GM21576 (cell line): ENCODE results near the gene DNASE1L1.
A peak's percentile ranks its signal among the peaks of the same experiment; 100 is the strongest.

Source experiments
- ATAC-seq: cut with Tn5 transposase; IDR thresholded peaks from one replicate; pipeline ENCODE4 v1.9.1; 2021; ENCODE audit warnings: mild to moderate bottlenecking, moderate library complexity; ENCODE audit not compliant: unreplicated experiment

DNASE1L1 gene

DNA sequence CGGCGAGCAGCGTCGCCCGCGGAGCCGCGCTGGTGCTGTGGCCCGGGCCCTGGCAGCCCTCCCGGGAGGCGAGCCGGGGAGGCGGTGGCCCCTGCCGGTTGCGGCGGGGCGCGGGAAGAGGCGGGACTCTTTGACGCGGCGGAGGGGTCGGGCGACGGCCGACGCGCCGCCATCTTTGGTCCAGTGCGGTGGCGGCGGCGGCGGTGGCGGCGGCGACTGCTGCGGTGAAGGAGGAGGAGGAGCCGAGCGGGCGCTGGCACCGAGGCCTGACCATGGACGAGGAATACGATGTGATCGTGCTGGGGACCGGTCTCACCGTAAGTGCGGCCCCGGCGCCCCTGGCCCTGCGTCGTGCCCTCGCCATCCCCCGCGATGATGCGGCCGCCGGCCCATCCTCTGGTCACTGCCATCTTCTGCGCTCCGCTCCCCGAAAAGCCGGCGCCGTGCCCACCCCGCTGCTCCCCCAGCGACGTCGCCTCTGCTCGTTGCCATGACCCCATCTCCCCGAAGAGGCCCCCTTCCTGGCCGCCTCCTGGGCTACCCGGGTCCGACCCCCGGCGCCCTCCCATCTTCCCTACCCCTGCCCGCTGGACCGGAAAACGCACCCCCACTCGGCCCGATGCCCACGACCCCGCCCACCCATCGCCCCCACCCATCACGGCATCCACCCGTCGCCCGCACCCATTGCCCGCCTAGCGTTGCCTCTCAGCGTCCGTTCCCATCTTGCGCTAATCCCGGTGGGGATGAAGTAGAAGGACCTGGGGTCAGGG, 28.1 kb upstream of the DNASE1L1 start, which contains the start of gene GDI1:
GDI1 (plus strand) TSS at position 172 of the 770 bp plus-strand sequence; CDS start at position 273, 101 bp downstream.
- ATAC-seq: no peak

DNA sequence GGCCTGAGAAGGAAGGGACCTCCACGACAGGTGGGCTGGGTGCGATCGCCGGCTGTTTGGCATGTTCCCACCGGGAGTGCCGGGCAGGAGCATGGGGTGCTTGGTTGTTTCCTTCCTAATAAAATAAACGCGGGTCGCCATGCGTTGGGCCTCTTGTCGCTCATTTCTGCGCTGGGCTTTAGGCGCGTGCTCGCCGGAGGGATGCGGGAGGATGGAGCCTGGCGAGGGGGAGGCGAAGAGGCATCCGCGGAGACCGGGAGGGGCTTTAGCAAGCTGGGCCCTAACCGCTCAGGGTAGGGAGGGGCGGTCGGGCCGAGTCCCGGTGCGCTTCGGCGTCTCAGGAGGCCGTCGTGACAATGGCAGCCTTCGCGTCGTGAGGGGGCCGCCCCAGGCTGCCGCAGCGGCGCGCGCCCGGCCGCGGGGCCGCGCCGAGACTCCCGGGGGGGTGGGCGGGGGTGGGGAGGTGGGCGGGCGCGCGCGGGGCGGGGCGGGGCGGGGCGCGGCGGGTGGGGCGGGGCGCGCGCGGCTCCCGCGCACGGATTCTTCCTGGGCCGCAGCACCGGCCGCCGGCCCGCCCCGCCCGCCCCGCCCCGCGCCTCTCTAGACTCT, 27.4 kb upstream of the DNASE1L1 start:
- no peak for ATAC-seq

DNA sequence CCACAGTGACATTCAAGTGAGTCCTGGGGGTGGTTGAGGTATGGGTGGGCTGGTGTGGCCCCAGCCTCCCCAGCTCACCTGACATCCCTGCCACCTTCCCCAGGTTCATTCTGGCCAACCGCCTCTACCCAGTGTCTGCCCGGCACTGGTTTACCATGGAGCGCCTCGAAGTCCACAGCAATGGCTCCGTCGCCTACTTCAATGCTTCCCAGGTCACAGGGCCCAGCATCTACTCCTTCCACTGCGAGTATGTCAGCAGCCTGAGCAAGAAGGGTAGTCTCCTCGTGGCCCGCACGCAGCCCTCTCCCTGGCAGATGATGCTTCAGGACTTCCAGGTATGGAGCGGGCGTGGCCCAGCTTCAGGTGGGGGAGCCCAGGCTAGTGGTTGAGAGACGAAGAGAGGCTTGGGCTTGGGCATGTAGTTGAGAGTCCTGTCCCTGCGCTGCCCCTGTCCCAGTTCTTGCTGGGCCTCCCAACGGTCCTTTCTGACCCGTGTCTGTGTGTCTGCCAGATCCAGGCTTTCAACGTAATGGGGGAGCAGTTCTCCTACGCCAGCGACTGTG, 26.2 kb upstream of the DNASE1L1 start:
- no peak for ATAC-seq

DNA sequence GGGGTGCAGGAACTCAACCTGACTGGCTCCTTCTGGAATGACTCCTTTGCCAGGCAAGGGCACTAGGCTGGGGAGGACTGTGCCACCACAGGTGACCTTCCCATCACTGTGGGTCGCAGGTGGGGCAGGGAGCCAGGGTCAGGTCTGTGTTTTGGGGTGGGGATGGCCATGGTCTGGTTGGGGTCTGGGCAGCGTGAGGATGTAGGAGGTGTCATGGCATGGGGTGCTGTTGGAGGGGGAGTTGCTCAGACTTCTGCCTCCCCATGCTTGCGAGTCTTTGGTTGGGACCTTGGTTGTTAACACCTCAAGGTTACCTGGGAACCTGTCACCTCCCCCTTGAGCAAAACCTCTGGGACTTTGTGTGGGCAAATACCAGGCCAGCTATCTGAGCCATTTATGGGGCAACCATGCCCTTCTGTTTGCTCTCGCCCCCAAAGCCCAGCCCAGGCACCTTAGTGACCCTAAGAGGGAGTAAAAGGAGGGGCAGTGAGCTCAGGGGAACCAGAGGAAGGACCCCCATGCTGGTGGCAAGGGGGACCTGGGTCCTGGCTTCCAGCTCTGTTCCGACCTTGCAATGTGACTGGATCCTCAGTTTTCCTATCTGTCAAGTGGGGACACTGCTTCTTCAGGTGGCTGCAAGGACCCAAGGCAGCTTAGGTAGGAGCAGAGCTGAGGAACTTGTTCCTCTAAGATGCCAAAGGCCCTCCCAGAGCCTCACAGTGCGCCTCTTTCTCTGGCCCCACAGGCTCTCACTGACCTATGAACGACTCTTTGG, 25.5 kb upstream of the DNASE1L1 start:
- ATAC-seq: no peak

DNA sequence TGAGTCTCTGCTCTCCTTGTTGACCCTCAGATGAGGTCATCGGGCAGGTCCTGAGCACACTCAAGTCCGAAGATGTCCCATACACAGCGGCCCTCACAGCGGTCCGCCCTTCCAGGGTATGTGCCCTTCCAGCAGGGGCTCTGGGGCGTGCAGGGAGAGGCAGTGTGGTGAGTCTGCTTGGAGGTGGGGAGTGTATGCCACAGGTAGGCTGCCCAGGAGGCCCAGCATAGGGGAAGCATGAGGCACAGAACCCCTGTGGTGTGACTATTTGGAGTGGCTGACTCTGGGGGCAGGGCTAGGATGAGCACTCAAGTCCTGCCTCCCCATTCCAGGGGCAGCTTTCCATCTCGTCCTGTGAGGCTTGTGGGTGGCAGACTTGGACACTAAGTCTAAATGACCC, 24.6 kb upstream of the DNASE1L1 start:
- no peak for ATAC-seq

DNA sequence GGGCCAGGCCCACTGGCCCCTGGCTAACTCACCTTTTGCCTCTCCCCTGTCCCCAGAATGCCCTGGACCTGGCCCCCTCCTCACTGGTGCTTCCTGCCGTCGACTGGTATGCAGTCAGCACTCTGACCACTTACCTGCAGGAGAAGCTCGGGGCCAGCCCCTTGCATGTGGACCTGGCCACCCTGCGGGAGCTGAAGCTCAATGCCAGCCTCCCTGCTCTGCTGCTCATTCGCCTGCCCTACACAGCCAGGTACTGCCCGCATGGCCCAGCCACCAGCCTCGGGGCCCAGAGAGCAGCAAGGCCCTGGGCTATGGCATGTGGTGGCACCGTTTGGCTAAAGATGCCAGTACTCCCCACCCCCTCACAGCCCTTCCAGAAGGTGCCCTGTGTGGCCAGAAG, 23.2 kb upstream of the DNASE1L1 start:
- ATAC-seq: no peak

DNA sequence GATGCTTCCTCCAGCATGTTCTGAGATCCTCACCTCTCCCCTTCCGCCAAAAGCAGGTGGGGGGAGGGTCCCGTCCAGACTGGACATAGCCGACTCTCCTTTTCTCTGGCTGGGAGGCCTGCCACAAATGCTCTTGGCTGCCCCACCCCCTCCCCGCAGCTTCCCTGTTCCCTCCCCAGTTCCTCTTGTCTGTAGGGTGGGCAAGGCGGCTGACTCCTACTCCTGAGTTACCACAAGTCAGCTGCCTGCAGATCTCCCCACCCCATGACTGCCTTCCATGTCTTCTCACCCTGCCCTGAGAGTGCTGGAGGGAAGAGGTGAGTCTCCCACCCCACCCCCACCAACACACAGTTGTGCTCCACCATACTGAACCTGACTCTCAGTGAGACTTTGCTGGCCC, 22.3 kb upstream of the DNASE1L1 start:
- no peak for ATAC-seq

DNA sequence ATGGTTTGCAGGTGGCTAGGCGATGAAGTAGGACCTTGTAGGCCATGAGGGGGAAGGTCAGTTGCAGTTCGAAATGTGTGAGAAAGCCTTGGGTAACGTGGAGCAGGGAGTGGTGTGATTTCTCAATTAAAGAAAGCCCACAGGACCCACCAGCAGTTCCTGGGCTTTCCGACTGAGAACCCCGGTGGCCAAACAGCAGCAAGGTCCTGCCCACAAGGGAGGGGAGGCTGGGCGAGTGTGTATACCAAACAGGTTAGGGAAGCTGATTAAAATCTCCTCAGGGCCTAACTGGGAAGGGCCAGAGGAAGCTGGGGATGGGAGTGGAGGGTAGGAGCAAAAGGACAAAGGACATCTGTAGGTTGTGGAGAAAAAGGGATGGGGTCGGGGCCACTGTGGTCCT, 21.9 kb upstream of the DNASE1L1 start:
- no peak for ATAC-seq

DNA sequence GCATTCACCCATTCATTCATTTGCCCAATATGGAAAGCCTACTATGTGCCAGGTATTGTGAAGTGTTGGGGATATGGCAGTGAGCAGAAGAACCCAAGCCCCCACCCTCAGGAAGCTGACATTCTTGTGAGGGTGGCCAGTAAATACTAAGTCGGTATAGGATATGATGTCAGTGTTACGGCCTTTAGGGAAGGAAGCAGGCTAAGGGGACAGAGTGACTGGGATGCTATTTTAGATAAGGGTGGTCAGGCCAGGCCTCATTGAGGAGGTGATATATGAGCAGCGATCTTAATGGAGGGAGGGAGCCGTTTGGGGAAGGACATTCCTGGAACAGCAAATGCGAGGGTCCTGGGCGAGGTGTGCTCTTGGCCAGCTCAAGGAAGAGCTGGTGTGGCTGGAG, 21.4 kb upstream of the DNASE1L1 start:
- no peak for ATAC-seq

DNA sequence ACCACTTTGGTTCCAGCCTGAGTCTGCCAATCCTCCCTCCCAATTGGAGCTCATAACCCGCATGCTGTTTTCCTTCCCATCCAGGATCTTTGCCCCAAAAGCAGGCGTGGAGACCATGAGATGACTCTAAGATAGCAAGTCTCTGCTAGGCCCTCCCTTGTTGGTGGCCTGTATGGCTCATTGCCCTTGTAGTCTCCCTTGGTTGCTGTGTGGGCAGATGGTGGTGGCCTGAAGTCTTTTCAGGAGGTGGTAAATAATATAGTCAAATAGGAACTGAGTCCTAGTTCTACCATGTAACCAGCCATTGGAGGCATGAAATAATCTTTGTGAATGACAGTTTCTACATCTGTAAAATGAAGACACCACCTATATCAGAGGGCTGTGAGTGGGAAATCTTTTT, 20.7 kb upstream of the DNASE1L1 start:
- ATAC-seq: no peak

DNA sequence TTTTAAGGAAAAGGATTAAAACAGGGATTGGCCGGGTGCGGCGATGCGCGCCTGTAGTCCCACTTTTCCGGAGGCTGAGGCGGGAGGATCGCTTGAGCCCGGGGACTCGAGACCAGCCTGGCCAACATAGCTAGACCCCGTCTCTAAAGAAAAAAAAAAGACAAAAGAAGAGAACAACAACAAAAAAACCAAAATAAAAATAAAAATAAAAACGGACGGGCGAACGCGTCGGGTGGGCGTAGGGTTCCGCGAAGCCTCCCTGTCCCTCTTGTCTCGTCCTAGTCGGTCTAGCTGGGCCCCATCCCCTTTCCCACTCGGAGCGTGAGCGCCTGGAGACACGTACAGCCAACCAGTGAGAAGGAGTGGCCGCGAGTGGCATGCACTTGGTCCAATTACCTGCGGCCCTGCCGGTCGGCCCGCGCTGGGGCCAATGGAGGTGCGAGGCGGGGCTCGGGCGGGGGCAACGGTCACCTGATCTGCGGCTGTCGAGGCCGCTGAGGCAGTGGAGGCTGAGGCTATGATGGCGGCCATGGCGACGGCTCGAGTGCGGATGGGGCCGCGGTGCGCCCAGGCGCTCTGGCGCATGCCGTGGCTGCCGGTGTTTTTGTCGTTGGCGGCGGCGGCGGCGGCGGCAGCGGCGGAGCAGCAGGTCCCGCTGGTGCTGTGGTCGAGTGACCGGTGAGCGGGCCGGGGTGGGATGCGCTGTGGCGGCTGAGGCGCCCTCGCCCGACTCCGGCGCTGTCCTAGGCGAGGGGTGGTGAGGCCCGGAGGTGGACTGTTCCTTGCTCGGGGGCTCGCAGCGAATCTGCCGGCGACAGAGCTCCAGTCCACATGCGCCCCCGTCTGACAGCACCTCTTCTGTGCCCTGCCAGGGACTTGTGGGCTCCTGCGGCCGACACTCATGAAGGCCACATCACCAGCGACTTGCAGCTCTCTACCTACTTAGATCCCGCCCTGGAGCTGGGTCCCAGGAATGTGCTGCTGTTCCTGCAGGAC, 19.4 kb upstream of the DNASE1L1 start, which contains the start of gene ATP6AP1:
ATP6AP1 (plus strand) TSS at position 502 of the 996 bp plus-strand sequence; CDS start at position 518, 16 bp downstream.
- peak; percentile 95 for ATAC-seq

DNA sequence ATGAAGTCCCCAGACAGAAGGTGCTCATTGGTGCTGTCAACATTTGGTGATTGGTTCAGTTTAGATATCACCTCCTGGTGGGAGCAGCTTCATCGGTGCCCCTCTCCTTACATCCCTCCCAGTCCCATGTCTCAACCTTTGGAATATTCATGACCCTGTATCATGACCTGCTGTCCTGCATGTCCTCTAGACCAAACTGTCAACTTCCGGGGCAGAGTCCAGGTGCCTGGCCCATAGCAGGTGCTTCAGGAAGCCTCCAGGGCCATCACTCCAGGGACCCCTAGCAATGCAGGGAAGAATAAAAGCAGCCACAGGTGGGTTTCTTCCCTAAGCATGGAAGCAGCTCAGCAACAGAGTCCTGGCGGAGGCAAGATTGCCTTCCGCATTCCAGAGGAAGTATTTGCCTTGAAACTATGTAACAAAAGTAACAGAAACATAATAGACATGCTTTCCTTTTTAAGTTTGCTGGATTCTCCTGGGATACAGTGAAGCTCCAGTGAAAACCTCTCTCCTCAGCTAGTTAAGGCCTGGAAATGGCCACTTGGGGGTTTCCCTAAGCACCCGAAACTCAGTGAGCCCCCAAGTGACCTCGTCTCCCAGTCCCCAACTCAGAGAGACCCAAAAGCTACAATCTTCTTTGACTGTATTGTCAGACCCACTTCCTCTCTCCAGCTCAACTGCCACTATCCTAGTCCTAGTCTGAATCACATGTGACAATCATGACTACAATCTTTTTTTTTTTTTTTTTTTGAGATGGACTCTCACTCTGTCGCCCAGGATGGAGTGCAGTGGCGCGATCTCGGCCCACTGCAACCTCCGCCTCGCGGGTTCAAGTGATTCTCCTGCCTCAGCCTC, 18.1 kb upstream of the DNASE1L1 start:
- no peak for ATAC-seq

DNA sequence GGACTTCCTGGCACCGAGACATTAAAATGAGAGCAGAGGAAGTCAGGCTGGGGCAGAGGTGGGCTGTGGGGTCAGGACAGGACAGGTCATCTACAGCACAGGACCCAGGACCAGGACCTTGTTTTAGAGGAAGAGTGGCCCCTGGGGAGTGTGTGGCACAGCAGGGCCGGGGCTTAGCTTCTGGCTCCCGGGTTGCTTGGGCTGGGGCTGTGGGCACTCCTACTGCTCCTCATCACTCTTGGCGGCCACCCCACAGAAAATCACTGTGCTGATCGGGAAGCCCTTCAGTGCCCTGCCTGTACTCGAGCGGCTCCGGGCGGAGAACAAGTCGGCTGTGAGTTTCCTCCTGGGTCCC, 11.3 kb upstream of the DNASE1L1 start:
- no peak for ATAC-seq

DNA sequence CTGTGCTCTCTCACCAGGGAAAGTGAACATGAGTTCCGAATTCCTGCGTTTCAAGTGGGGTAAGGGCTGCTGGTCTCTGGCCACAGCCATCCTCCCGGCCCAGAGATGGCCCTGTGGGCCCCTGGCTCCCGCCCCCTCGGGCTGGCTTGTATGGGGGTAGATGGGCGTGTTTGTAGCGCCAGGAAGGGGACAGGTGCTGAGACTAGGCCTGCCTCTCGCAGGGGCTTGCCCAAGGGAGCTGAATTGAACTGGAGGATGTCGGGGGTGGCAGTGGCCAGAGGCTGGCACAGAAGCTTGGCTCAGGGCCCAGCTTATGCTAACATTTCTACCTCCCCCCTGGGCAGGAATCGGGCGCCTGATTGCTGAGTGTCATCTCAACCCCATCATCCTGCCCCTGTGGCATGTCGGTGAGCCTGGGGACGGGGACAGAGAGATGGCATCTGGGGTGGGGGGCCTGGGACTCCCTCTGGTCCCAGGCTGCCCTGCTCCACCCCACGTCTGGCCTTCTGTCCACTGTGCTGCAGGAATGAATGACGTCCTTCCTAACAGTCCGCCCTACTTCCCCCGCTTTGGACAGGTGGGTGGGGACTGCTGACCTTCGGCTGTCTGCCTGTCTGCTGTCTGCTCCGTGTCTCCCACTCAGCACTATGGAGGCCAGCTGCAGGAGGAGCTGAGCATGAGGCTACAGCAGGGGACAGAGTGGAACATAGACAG, 10.8 kb upstream of the DNASE1L1 start:
- ATAC-seq: no peak

DNA sequence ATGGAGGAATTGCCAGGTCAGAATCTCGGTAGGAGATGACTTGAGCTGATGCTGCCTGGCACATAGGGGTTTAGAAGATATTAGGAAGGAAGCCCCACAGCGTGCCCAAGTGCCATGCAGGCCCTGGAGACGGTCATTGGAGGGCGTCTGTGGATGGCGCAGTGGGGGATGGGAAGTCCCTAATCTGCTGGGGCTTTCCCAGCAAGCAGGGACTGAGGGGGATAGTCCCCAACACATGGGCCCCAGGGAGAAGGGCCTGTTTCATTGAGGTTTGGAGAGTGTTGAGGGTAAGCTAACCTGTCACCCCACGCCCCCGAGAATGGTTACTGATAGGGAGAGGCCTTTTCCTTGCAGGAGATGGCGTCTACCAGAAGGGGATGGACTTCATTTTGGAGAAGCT, 10.1 kb upstream of the DNASE1L1 start:
- ATAC-seq: no peak

DNA sequence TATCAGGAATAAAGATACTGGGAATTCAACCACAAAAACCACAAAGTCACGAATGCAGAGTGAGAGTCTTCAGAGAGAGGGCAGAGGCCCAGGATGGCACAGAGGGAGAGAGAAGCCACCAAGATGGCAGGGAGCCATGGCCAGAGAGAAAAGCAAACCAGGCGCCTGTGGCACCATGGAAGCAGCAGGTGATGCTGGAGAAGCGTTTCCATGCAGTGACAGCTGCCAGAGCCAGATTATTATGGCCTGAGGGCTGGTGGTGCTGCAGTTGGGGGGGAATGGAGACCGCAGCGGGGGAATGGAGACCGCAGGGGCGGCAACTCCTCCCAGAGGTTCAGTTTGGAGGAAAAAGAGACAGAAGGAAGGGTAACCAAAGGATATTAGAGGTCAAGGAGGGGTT, 8.1 kb upstream of the DNASE1L1 start:
- no peak for ATAC-seq

DNA sequence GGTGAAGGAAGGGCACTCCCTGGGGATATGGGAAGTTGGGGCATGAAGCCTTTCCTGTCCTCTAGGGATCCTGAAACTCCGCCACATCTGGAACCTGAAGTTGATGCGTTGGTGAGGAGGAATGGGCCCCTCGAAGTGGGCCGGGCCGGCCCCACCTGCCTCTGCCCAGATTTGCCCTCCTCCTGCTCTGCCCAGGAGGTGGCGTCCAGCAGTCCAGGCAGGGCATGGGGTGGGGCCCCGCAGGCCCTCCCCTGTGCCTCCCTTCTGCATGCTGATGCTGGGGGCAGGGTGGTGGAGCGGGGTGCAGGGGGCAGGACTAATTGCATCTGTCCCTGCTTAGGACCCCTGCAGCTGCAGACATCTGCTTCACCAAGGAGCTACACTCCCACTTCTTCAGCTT, 4.1 kb upstream of the DNASE1L1 start:
- ATAC-seq: no peak

DNA sequence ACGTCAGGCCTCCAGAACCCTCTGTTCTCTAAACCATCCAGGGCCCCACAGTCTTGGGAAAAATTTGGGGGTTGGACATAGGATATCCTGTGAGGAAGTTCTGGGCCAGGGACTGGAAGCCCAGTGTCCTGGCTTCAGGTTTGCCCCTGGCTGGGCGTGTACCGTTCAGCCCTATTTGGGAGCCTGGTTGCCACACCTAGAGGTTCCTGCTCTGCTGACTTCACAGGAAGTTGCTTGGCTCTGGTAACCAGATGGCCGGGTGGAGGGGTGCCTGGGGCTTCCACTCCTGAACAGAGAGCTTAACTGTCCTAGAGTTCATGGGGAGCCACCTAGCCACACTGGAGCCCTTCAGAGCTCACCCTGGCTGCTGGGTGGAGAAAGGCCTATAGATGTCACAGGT, 3.4 kb upstream of the DNASE1L1 start:
- no peak for ATAC-seq

DNA sequence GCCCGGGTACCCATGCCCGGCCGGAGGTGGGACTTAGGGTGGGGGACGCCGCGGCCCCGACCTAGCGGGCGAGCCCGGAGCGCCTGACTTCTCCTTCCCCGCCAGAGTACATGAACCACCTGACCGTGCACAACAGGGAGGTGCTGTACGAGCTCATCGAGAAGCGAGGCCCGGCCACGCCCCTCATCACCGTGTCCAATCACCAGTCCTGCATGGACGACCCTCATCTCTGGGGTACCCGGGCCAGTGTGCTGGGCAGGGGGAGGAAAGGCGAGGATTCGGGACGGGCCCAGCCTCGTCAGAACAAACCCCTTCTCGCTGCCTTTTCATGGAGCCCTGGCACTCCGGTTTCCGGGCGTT, 2.9 kb upstream of the DNASE1L1 start:
- ATAC-seq: peak; percentile 46
